GM18873 (cell line): ENCODE results near the gene ISYNA1.

Experiments used
- ATAC-seq: cut with Tn5 transposase; IDR thresholded peaks from one replicate; pipeline ENCODE4 v1.9.1; 2021; ENCODE audit warnings: mild to moderate bottlenecking, moderate library complexity, moderate number of reproducible peaks; ENCODE audit not compliant: unreplicated experiment, low FRiP score

The ISYNA1 gene

DNA sequence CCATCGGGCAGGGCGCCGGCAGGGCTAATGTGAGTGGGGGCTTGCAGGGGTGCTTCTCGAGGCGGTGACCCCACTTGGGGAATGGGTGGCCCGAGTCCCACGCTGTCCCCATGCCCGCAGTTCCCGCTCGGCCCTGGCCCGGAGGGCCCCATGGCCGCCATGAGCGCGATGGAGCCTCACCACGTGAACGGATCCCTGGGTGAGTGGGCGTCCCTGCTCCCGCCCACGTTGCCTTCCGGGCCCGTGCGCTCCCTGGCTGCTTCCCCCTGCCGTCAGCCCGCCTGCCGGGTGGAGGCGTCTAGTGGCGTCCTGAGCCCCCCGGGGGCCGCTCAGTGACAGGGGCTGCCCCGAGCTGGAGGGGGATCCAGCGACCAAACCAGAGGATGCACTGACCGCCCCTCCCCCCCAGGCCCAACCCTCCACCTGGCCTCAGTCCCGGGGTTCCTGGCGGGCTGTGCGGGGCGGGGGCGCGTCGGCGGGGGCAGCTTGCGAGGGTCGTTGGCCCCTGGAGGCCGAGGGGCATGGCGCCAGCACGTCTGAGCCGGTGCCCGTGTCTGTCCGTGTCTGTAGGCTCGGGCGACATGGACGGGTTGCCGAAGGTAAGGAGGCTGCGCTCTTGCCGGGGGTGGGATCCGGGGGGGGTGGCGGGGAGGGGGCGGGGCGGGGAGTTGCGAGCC, 4.8 kb downstream of the ISYNA1 start:
- no peak for ATAC-seq

- ATAC-seq, result no peak
These were observed 5.5 kb downstream of the ISYNA1 start for GRCh38 chr19:18432275-18433014.

GRCh38 chr19:18431351-18432197, 6.4 kb downstream of the ISYNA1 start:
- no peak for ATAC-seq

- ATAC-seq, result no peak
These were observed 7.4 kb downstream of the ISYNA1 start for GRCh38 chr19:18430417-18431144.

GRCh38 chr19:18429717-18430416, 8.1 kb downstream of the ISYNA1 start:
- ATAC-seq, result no peak

DNA sequence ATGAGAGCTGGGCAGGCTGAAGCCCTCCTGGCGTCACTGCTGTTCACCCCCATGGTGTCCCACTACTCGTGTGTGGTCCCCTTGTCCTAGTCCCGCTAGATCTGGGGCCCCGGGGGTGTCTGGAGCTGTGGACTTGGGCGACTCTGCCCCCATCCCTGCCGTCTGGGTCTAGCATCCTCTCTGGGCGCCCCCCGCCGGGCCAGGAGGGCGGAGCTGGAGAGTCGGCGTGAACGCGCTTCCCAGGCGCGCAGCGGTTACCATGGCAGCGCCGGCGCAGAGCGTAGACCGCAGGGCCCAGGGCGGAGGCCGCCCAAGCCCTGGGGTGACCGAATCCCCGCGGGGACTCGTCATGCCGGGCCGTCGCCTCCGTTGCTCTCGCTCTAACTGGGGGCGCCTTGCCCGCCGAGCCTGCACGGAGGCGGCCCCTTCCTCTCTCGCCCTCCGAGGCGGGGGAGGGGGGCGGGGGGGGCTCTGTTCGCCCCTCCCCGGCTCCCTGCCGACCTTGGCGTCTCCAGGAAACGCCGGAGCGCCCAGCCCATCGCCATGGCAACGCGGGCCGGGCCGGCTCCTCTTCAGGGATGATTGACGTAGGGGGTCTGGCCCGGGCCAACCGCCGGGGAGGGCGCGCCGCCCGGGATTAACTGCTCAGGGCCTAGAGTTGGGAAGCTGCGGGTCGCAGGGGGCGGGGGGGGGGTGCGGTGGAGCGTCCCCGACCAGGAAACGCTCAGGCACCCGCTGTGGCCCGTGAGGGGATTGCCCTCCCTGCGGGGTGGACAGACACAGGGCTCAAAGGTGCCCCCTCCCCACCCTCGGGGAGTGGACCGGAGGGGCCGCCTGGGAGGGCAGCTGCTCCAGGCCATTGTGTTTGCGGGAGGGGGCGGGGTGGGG, 8.9 kb downstream of the ISYNA1 start:
- no peak for ATAC-seq

DNA sequence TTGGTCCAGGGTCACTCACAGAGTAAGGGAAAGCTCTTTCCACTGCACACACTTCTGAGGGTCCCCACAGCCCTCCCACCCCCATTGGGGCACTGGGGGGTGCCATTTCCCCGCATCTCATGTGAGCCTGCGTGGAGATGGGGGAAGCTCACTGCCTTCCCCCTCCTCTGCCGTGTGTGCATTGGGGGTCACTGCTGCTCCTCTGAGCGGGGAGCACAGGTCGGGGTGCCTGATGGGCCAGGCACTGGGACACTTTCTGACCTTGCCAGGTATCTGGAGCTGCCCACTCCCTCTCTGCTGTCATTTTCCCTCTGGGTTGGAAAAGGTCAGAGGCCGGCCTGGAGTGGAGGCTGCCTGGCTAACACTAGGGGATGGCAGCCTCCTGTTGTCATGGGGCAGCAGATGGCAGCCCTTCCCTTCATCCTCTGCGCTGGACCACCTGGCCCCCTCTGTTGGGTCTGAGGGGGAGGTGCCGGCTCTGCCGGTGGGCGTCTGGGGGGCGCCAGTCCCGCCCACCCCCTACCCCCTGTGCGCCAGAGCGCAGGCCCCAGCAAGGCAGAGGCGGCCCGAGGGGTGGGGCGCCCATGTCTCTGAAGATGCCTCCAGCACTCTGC, 9.7 kb downstream of the ISYNA1 start:
- ATAC-seq, result no peak

DNA sequence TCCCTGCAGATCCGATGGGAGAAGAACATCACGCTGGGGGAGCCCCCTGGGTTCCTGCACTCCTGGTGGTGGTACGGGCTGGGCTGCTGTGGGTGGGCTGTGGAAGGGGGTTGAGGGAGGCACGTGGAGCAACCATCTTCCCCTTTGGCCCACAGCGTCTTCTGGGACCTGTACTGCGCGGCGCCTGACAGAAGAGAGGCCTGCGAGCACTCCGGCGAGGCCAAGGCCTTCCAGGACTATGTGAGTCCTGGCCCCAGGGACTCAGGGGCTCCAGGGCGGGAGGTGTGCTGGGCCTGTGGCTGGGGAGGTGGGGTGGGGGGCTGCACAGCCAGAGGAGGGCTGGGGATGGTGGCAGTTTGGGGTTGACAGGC, 10.2 kb downstream of the ISYNA1 start:
- no peak for ATAC-seq

GRCh38 chr19:18427080-18427742, 10.7 kb downstream of the ISYNA1 start:
- no peak for ATAC-seq

DNA sequence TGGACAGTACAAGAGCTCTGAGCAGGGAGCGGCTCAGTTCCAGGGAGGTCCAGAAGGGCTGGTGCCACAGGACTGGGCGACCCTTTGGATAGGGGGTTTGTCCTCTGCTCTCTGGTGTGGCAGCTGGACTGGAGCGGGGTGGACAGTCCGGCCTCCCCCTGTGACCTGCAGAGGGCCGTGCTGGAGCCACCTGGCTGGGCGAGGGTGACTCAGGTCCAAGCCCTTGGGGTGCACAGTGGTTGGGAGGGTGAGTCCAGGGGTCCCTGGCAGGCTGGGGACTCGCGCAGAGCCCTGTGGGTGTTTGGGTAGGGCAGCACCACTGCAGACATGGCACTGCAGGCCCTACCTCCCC, 11.5 kb downstream of the ISYNA1 start:
- no peak for ATAC-seq

- ATAC-seq, result no peak
These were observed 12.2 kb downstream of the ISYNA1 start for GRCh38 chr19:18425515-18426415.

DNA sequence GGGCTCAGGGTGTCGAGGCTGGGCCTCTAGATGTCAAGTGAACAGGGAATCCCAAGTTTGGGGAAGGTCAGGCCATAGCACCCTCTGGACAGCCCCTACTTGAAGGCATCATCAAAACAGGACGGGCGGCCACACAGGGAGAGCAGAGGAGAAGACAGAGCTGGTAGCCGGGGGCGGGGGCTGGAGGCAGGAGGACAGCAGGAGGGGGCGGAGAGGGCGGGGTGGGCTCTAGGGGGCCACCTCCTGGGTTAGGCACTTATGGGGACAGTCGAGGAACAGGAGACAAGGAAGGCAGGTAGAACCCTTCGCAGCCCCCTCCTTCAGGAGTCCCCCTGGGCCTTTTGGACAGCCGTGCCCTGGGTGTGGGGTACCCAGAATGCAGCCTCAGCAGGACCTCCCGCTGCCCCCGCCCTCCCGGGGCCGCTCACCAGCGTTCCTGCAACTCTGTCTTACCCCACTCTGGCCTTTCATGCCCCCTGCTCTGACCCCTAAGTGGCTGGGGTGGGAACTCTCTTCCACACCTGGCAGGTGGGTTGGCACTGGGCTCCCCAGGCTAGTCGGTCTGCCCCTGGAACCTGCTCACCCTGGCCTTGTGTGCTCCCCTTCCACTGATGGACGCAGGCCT, 12.9 kb downstream of the ISYNA1 start:
- no peak for ATAC-seq

- no peak for ATAC-seq
These were observed 13.6 kb downstream of the ISYNA1 start for GRCh38 chr19:18424122-18424889.

DNA sequence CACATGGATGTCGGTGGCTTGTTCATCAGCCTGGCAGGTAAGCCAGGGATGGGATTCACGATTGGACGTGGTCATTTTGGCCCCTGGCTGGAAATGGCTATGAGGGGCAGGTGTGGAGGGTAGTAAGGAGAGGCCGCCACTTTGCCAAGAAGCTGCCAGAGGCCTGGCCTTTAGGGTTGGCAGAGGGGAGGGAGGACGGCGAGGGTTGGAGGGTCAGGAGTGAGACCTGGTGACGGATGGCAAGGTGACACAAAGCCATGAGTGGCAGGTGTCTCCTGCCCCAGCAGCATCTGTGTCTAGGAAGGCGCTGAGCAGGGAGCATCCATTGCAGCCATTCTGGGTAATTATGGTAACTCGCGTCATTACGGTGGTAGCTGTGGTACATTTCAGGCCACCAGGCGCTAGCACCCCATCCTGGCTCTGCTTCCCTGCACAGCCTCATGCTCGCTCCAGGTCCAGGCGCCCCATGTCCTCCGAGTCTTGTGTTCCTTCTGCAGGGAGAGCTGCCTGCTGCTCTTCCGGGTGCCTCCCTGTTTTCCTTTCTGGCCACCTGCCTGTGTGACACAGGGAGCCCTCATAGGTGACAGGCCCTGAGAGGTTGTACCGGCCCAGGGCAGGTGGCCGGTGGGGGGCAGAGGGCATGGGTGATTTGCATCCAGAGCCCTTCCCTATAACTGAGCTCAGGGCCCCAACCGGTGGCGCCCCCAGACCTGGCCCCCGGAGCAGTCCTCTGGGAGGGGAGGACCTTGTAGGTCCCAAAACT, 14.5 kb downstream of the ISYNA1 start:
- no peak for ATAC-seq

DNA sequence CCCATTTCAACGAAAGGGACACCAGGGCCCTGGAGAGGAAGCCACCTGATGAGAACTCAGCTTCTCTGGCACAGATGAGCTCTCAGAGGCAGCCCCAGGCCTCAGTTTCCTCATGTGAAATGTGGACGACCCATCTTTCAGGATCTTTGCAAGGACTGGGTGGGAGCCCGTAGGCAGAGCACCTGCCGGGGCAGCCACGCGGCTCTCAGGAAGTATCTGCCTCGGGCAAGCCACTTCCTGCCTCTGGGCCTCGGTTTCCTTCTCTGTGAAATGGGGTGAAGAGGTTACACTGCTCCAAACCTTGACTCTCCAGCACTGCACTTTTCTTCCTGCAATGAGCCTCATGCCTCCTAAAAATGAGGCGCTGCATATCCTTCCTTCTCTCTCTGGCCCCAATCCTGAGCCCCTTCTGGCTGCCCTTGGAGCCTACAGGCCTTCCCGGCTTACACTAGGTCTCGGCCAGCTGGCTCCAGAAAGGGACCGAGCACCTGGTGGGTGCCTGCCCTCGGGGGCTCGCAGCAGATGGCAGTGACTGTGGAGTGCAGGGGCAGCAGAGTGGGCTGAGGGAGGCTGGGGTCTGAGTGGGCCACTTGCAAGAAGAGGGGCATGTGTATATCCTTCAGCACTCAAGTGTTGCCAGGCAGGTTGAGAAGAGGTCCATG, 15.3 kb downstream of the ISYNA1 start:
- no peak for ATAC-seq
